Lung (tissue), 12 donors: Measurements from ENCODE around the gene LIPG. TPM values are rescaled to one million over a fixed set of nuclear protein-coding genes. Genes with fewer than 3 reads are reported as not detected.

Source experiments
- ATAC-seq: fragments of 200-7000 bp; cut with Tn5 transposase; one replicate; pipeline ENCODE4 v1.9.1; 2020; ENCODE audit warnings: moderate number of reproducible peaks; ENCODE audit not compliant: insufficient read depth, low FRiP score
- DNase-seq, 3 donors: peaks; one replicate each; pipeline ENCODE4 v3.0.0-alpha.2; 2013 to 2017
- H3K27ac ChIP-seq, 2 donors: one replicate each; pipeline ENCODE4 v1.5.1; 2013; ENCODE audit warnings: mild to moderate bottlenecking in 2 of 2, moderate library complexity in 2 of 2, control low read depth in 1 of 2, inconsistent platforms in 1 of 2, low read depth in 1 of 2, low read length in 1 of 2
- H3K27me3 ChIP-seq, 3 donors: one replicate each; pipeline ENCODE4 v1.5.1; 2013; ENCODE audit warnings: low read length in 2 of 3; ENCODE audit not compliant: control insufficient read depth in 3 of 3, insufficient read depth in 3 of 3
- H3K36me3 ChIP-seq, 4 donors: one replicate each; pipeline ENCODE4 v1.5.1; 2013; ENCODE audit warnings: low read length in 4 of 4, mild to moderate bottlenecking in 1 of 4, moderate library complexity in 1 of 4; ENCODE audit not compliant: control insufficient read depth in 4 of 4, insufficient read depth in 4 of 4
- H3K4me1 ChIP-seq, 5 donors: one replicate each; pipeline ENCODE4 v1.5.1; 2013; ENCODE audit warnings: low read length in 5 of 5, mild to moderate bottlenecking in 2 of 5, moderate library complexity in 1 of 5; ENCODE audit not compliant: control insufficient read depth in 5 of 5, insufficient read depth in 5 of 5
- H3K4me3 ChIP-seq: one replicate; pipeline ENCODE4 v1.5.1; 2013; ENCODE audit warnings: mild to moderate bottlenecking, control low read depth, moderate library complexity
- H3K9ac ChIP-seq, 2 donors: one replicate each; pipeline ENCODE4 v1.5.1; 2013; ENCODE audit warnings: low read length in 2 of 2, control low read depth in 1 of 2; ENCODE audit not compliant: insufficient read depth in 1 of 2
- H3K9me3 ChIP-seq, 4 donors: one replicate each; pipeline ENCODE4 v1.5.1; 2013; ENCODE audit warnings: low read length in 3 of 4, mild to moderate bottlenecking in 1 of 4, moderate library complexity in 1 of 4; ENCODE audit not compliant: control insufficient read depth in 4 of 4, insufficient read depth in 3 of 4
- CTCF ChIP-seq: IDR thresholded peaks from 2 replicates; pipeline ENCODE4 v1.5.1; 2012; ENCODE audit warnings: mild to moderate bottlenecking; ENCODE audit errors: control extremely low read depth, extremely low read depth
- WGBS, 2 donors: extraction: QIAGEN DNeasy Blood & Tissue Kit; methylation state at CpG; one replicate each; pipeline ENCODE4 v1.1.7; 2013; 5-methylcytosine and 5-hydroxymethylcytosine counted together
- polyA plus RNA-seq, 2 donors: library from polyadenylated mRNA; stranded (reverse); fragments of 200-250 nt; gene quantifications; one replicate each; pipeline ENCODE4 v1.2.1, GENCODE V29; 2013
- total RNA-seq, 2 donors: library from RNA; depleted of rRNA in 1 of 2; stranded (reverse); fragments of >200 nt in 1 of 2; gene quantifications; one replicate each; pipeline ENCODE4 v1.2.1, GENCODE V29; 2014 to 2021
- donor health status: control.
- donor health status: control.
- donor health status: Bipolar disorder and iron deficiency.
- donor health status: healthy.
- donor health status: DM: yes; HTN: yes; CAD: no.

The LIPG gene
- total and polyA plus RNA-seq, 4 donors, result 3.7 to 93.9 (median 9.7) TPM

- WGBS, 2 donors, result 87 to 91% methylated on average over 3 of the region's 3 CpGs
- Histone ChIP-seq H3K4me3 (no peak overlapping the region), H3K9me3 (no peaks in the 10 kb centered on the region), H3K9ac (no peak overlapping the region), H3K27me3 (no peaks in the 10 kb centered on the region), H3K27ac (no peak overlapping the region), H3K4me1 (no peaks in the 10 kb centered on the region), H3K36me3 (no peaks in the 10 kb centered on the region)
- no peak for ATAC-seq
- no peak for TF ChIP-seq CTCF
- DNase-seq, result no peak
Measured at GRCh38 chr18:49515516-49515915, 46.3 kb upstream of the LIPG start.

GRCh38 chr18:49517483-49517882 lies 44.4 kb upstream of the LIPG start:
- ATAC-seq, result no peak
- H3K9me3 ChIP-seq, result no peaks in the 10 kb centered on the region
- H3K4me1 ChIP-seq, result no peaks in the 10 kb centered on the region
- H3K27me3 ChIP-seq, result no peaks in the 10 kb centered on the region
- no peak for DNase-seq
- no peak overlapping the region for H3K4me3 ChIP-seq
- no peak overlapping the region for H3K9ac ChIP-seq
- no peak for TF ChIP-seq CTCF
- H3K27ac ChIP-seq, result no peak overlapping the region
- no peaks in the 10 kb centered on the region for H3K36me3 ChIP-seq
- WGBS, 2 donors, result 89 to 90% methylated on average over 2 of the region's 2 CpGs

DNA sequence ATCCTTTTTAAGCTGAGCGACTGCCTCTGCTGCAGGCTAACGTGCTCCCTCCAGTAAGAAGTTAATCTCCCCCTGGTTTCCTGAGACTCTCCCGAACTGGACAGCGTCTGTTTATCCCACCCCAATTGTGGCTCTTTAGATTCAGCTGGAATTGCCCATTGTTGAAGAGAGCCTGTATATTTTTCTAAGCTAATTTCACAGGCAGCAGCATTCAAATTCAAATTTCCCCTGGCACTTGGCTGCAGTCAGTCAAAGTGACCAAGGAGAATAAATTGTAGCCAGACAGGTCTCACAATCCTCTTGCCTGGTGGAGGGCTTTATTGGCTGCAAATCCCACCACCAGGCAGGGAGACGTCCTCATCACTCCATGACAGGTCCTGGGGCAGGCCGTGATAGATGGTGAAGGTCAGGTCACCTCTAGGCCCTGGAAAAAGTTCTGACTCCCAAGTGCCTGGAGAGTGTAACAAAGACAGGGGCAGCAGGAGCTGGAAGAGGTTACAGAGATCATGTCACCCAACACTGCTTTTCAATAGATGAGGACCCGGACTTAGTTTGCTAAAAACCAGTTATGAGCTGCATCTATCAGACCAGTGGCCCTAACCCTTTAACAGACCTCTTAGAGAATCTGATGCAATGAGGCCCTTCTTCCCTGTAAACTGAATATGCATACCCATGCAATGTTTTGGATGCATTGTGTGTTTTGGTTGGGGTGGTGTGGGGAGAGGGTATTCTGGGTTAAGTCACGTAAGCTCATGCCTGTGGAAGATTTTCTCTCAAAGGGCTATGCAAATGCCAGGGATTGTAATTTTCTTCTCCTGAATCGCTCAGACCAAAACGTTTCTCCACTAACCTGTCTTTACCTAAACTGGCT lies 42.5 kb upstream of the LIPG start:
- Histone ChIP-seq H3K9ac (no peak overlapping the region), H3K36me3 (no peaks in the 10 kb centered on the region), H3K4me1 (no peaks in the 10 kb centered on the region), H3K27ac (no peak overlapping the region), H3K27me3 (no peaks in the 10 kb centered on the region), H3K9me3 (no peaks in the 10 kb centered on the region), H3K4me3 (no peak overlapping the region)
- WGBS, 2 donors, result 82 to 87% methylated on average over 10 of the region's 10 CpGs
- DNase-seq, result no peak
- ATAC-seq, result no peak
- TF ChIP-seq CTCF, result no peak
